HepG2 (cell line): Measurements from ENCODE around the gene MTR. TPM values are rescaled to one million over a fixed set of nuclear protein-coding genes. Genes with fewer than 3 reads are reported as not detected.

ENCODE experiments used
- ARID2 ChIP-seq: sonication (generic); formaldehyde crosslinking; IDR thresholded peaks from 2 replicates; pipeline ENCODE4 v1.8.1; 2022; ENCODE audit warnings: mild to moderate bottlenecking, missing genetic modification reagents, borderline replicate concordance
- ARNTL ChIP-seq: sonication (generic); formaldehyde crosslinking; IDR thresholded peaks from 2 replicates; pipeline ENCODE4 v1.4.0; 2020; ENCODE audit warnings: mild to moderate bottlenecking, missing genetic modification reagents
- CENPT ChIP-seq: sonication (generic); formaldehyde crosslinking; IDR thresholded peaks from 2 replicates; pipeline ENCODE4 v1.8.0; 2022; ENCODE audit warnings: low read depth, mild to moderate bottlenecking, moderate library complexity, missing genetic modification reagents
- EEA1 ChIP-seq: sonication (generic); formaldehyde crosslinking; IDR thresholded peaks from 2 replicates; pipeline ENCODE4 v1.5.1; 2020; ENCODE audit warnings: mild to moderate bottlenecking, missing genetic modification reagents, borderline replicate concordance
- GABPA ChIP-seq, 2 experiments: IDR thresholded peaks; 2 replicates each; pipeline ENCODE4 v1.6.1; 2011 to 2016; ENCODE audit warnings: low read depth in 2 of 2, low read length in 1 of 2, missing biosample characterization in 1 of 2, missing genetic modification characterization in 1 of 2
- GPN1 ChIP-seq: sonication (generic); formaldehyde crosslinking; IDR thresholded peaks from 2 replicates; pipeline ENCODE4 v1.5.1; 2020; ENCODE audit warnings: missing genetic modification reagents, borderline replicate concordance
- GTF3A ChIP-seq: sonication (generic); formaldehyde crosslinking; conservative IDR thresholded peaks from 2 replicates; pipeline ENCODE4 v1.4.0; 2020; ENCODE audit warnings: mild to moderate bottlenecking, missing genetic modification reagents
- HMG20B ChIP-seq: conservative IDR thresholded peaks from 2 replicates; pipeline ENCODE4 v1.6.1; 2016; ENCODE audit warnings: missing genetic modification reagents, missing compliant biosample characterization
- KDM3A ChIP-seq: IDR thresholded peaks from 2 replicates; pipeline ENCODE4 v1.6.1; 2018; ENCODE audit warnings: low read depth, missing compliant biosample characterization
- MAZ ChIP-seq, 2 experiments: sonication (generic) in 1 of 2; formaldehyde crosslinking in 1 of 2; IDR thresholded peaks; 2 replicates each; pipeline versions ENCODE4 v1.5.0 to v1.6.1; 2012 to 2020; ENCODE audit warnings: low read depth in 2 of 2, mild to moderate bottlenecking in 2 of 2, borderline replicate concordance in 1 of 2, improper control_type of control experiment in 1 of 2, low read length in 1 of 2, missing genetic modification reagents in 1 of 2, moderate library complexity in 1 of 2
- RARG ChIP-seq: sonication (generic); formaldehyde crosslinking; IDR thresholded peaks from 2 replicates; pipeline ENCODE4 v1.4.0; 2020; ENCODE audit warnings: low read depth, mild to moderate bottlenecking, missing genetic modification reagents
- SAFB2 ChIP-seq: sonication (generic); formaldehyde crosslinking; IDR thresholded peaks from 2 replicates; pipeline ENCODE4 v1.5.1; 2020; ENCODE audit warnings: missing genetic modification reagents, low read depth, mild to moderate bottlenecking, borderline replicate concordance
- TBX3 ChIP-seq: fragments of 450-650 bp; IDR thresholded peaks from 2 replicates; pipeline ENCODE4 v1.6.1; 2017; ENCODE audit warnings: antibody characterized with exemption, mild to moderate bottlenecking, inconsistent platforms, borderline replicate concordance
- TCF12 ChIP-seq, 2 experiments: fragments of 450-650 bp in 1 of 2; sonication (generic) in 1 of 2; formaldehyde crosslinking in 1 of 2; IDR thresholded peaks; 2 replicates each; pipeline versions ENCODE4 v1.6.1 to v1.8.0; 2017 to 2022; ENCODE audit warnings: antibody characterized with exemption in 1 of 2, mild to moderate bottlenecking in 1 of 2, missing genetic modification reagents in 1 of 2, moderate library complexity in 1 of 2
- TRIM24 ChIP-seq: sonication (generic); formaldehyde crosslinking; IDR thresholded peaks from 2 replicates; pipeline ENCODE4 v1.8.0; 2022; ENCODE audit warnings: mild to moderate bottlenecking, missing genetic modification reagents
- ZBTB26 ChIP-seq: IDR thresholded peaks from 2 replicates; pipeline ENCODE4 v1.6.1; 2016; ENCODE audit warnings: missing compliant biosample characterization, missing genetic modification reagents, borderline replicate concordance
- ZBTB3 ChIP-seq: sonication (generic); formaldehyde crosslinking; IDR thresholded peaks from 2 replicates; pipeline ENCODE4 v1.4.0; 2020; ENCODE audit warnings: low read depth, mild to moderate bottlenecking, moderate library complexity, missing genetic modification reagents, borderline replicate concordance
- ZFP1 ChIP-seq: IDR thresholded peaks from 2 replicates; pipeline ENCODE4 v1.6.1; 2016
- ZFP36L1 ChIP-seq: sonication (generic); formaldehyde crosslinking; IDR thresholded peaks from 2 replicates; pipeline ENCODE4 v1.8.0; 2022; ENCODE audit warnings: mild to moderate bottlenecking, missing genetic modification reagents, moderate library complexity
- ZFY ChIP-seq: sonication (generic); formaldehyde crosslinking; IDR thresholded peaks from 2 replicates; pipeline ENCODE4 v1.4.0; 2020; ENCODE audit warnings: missing genetic modification reagents
- ZNF264 ChIP-seq: sonication (generic); formaldehyde crosslinking; IDR thresholded peaks from 2 replicates; pipeline ENCODE4 v1.4.0; 2020; ENCODE audit warnings: missing genetic modification reagents
- ZNF547 ChIP-seq: sonication (generic); formaldehyde crosslinking; IDR thresholded peaks from 2 replicates; pipeline ENCODE4 v1.5.1; 2020; ENCODE audit warnings: mild to moderate bottlenecking, missing genetic modification reagents
- ZNF563 ChIP-seq: sonication (generic); formaldehyde crosslinking; IDR thresholded peaks from 2 replicates; pipeline ENCODE4 v1.8.0; 2022; ENCODE audit warnings: mild to moderate bottlenecking, moderate library complexity, missing genetic modification reagents
- ZNF781 ChIP-seq: sonication (generic); formaldehyde crosslinking; IDR thresholded peaks from 2 replicates; pipeline ENCODE4 v1.5.1; 2020; ENCODE audit warnings: borderline replicate concordance, mild to moderate bottlenecking, missing genetic modification reagents; ENCODE audit errors: not compliant biosample characterization
- ZSCAN20 ChIP-seq: sonication (generic); formaldehyde crosslinking; IDR thresholded peaks from 2 replicates; pipeline ENCODE4 v1.4.0; 2020; ENCODE audit warnings: missing genetic modification reagents, mild to moderate bottlenecking, borderline replicate concordance
- ZSCAN9 ChIP-seq: IDR thresholded peaks from 2 replicates; pipeline ENCODE4 v1.6.1; 2016; ENCODE audit warnings: borderline replicate concordance
- polyA plus RNA-seq, 8 experiments: library from polyadenylated mRNA; depleted of rRNA in 3 of 8; stranded (reverse) in 7 of 8; unstranded in 1 of 8; fragments of >200 nt; fragmentation: Illumina TruSeq in 4 of 8; extraction: Trizol in 4 of 8; gene quantifications; 2 replicates each; pipeline versions ENCODE4 v1.2.1 to v1.2.3, GENCODE V29; 2011 to 2016; ENCODE audit warnings: low read depth in 4 of 8, missing spikeins in 1 of 8, mixed read lengths in 1 of 8; ENCODE audit not compliant: insufficient read depth in 1 of 8
- total RNA-seq, 5 experiments: library from RNA; depleted of rRNA; stranded (reverse); fragments of >200 nt; fragmentation: Illumina TruSeq; extraction: Trizol; gene quantifications; 2 replicates each; pipeline ENCODE4 v1.2.3, GENCODE V29; 2016; ENCODE audit warnings: low read depth in 1 of 5
- TF ChIP-seq, protein P1 (sequence below): sonication (generic); formaldehyde crosslinking; IDR thresholded peaks from 2 replicates; pipeline ENCODE4 v1.5.1; 2020; ENCODE audit warnings: missing genetic modification reagents, mild to moderate bottlenecking, borderline replicate concordance

The MTR gene
- total and polyA plus RNA-seq, 2 of the 13 experiments (the other 11 are each of a cell fraction or from before 2014, with no cell fraction given): 16.3 to 36.1 TPM

DNA sequence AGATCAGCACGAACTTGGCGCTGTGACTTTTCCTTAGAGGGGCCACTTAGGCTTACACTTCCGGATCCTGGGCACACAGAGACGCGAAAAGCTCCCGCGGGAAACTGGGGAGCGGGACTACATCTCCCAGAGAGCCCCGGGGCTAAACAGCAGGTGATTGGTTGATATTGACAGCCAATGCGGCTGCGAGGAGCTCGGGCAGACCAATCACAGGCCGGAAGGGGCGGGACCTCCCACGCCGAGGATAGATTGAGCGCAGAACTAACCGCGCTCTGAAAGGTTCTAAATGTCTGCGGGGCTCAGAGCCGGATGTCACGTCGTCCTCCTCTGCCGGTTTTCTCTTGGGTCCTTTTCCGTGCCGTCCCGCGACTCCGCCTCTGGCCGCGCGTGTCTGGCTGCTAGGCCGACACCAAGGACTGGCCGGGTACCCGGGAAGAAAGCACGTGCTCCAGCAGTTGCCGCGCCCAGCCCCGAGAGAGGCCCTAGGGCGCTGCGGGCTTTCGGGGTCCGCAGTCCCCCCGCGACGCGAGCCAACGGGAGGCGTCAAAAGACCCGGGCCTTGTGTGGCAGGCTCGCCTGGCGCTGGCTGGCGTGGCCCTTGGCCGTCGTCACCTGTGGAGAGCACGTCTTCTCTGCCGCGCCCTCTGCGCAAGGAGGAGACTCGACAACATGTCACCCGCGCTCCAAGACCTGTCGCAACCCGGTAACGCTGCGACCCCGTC lies at the start of gene MTR (continued):
- no peak; the same call in 1 of the 2 replicates for TF ChIP-seq SAFB2 (CRISPR knock-in tag)
- TF ChIP-seq TCF12 (IDR thresholded peaks at IDR 0.05): no peak
- TF ChIP-seq TCF12 (CRISPR knock-in tag; IDR thresholded peaks at IDR 0.05): peak; percentile 90
- peak; percentile 58; the same call in 1 of the 2 replicates for TF ChIP-seq ARNTL
- peak; percentile 95 for TF ChIP-seq ZFY (CRISPR knock-in tag)
- no peak for TF ChIP-seq ZFP1 (CRISPR knock-in tag)
- TF ChIP-seq ZSCAN20: 0 out of 2 replicates have a peak, but pooled peaks have one; percentile 69
- TF ChIP-seq ZBTB3: no peak
- no peak for TF ChIP-seq EEA1 (CRISPR knock-in tag)
- 0 out of 2 replicates have a peak, but pooled peaks have one; percentile 27 for TF ChIP-seq MAZ (IDR thresholded peaks at IDR 0.05; ENCODE audit: borderline replicate concordance, low read depth, low read length)
- TF ChIP-seq MAZ (CRISPR knock-in tag; IDR thresholded peaks at IDR 0.05; ENCODE audit: low read depth): no peak; the same call in 1 of the 2 replicates
- TF ChIP-seq RARG: no peak
- TF ChIP-seq GABPA (IDR thresholded peaks at IDR 0.05; ENCODE audit: low read depth, low read length): peak; percentile 78
- TF ChIP-seq GABPA (CRISPR knock-in tag; IDR thresholded peaks at IDR 0.05; ENCODE audit: low read depth): peak; percentile 96
- TF ChIP-seq ZBTB26: peak; percentile 24; the same call in 1 of the 2 replicates
- TF ChIP-seq ZNF781 (CRISPR knock-in tag): peak; percentile 83
- TF ChIP-seq ZFP36L1: no peak
- no peak; the same call in 1 of the 2 replicates for TF ChIP-seq ZNF264 (CRISPR knock-in tag)
- TF ChIP-seq ZNF563 (CRISPR knock-in tag): peak; percentile 94
- no peak for TF ChIP-seq HMG20B
- TF ChIP-seq ZNF547 (CRISPR knock-in tag): peak; percentile 88; the same call in 1 of the 2 replicates
- TF ChIP-seq GTF3A (CRISPR knock-in tag): no peak
- no peak for TF ChIP-seq TRIM24 (CRISPR knock-in tag)
- TF ChIP-seq ZSCAN9 (CRISPR knock-in tag): peak; percentile 64; the same call in 1 of the 2 replicates
- TF ChIP-seq, protein P1, sequence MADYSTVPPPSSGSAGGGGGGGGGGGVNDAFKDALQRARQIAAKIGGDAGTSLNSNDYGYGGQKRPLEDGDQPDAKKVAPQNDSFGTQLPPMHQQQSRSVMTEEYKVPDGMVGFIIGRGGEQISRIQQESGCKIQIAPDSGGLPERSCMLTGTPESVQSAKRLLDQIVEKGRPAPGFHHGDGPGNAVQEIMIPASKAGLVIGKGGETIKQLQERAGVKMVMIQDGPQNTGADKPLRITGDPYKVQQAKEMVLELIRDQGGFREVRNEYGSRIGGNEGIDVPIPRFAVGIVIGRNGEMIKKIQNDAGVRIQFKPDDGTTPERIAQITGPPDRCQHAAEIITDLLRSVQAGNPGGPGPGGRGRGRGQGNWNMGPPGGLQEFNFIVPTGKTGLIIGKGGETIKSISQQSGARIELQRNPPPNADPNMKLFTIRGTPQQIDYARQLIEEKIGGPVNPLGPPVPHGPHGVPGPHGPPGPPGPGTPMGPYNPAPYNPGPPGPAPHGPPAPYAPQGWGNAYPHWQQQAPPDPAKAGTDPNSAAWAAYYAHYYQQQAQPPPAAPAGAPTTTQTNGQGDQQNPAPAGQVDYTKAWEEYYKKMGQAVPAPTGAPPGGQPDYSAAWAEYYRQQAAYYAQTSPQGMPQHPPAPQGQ (CRISPR knock-in tag): no peak
- TF ChIP-seq GPN1 (CRISPR knock-in tag): peak; percentile 85; the same call in 1 of the 2 replicates
- no peak for TF ChIP-seq TBX3
- TF ChIP-seq KDM3A (CRISPR knock-in tag): peak; percentile 82
- 0 out of 2 replicates have a peak, but pooled peaks have one; percentile 35 for TF ChIP-seq CENPT
- TF ChIP-seq ARID2: peak; percentile 92
